HepG2 (cell line): ENCODE results near the gene MSRB2. TPM values are rescaled to one million over a fixed set of nuclear protein-coding genes. Genes with fewer than 3 reads are reported as not detected.

Source experiments
- AKNA ChIP-seq: sonication (generic); formaldehyde crosslinking; IDR thresholded peaks from 2 replicates; pipeline ENCODE4 v1.4.0; 2020; ENCODE audit warnings: missing genetic modification reagents, borderline replicate concordance
- EED ChIP-seq: sonication (generic); formaldehyde crosslinking; IDR thresholded peaks from 2 replicates; pipeline ENCODE4 v1.5.0; 2020; ENCODE audit warnings: mild to moderate bottlenecking, missing genetic modification reagents
- ETV6 ChIP-seq: sonication (generic); formaldehyde crosslinking; conservative IDR thresholded peaks from 2 replicates; pipeline ENCODE4 v1.4.0; 2020; ENCODE audit warnings: missing genetic modification reagents
- FIP1L1 ChIP-seq: fragments of 200-400 bp; formaldehyde crosslinking; IDR thresholded peaks from 2 replicates; pipeline ENCODE4 v1.6.1; 2018; ENCODE audit warnings: low read depth, mild to moderate bottlenecking, low read length, moderate library complexity, borderline replicate concordance; ENCODE audit not compliant: insufficient read depth
- FOXC1 ChIP-seq: sonication (generic); formaldehyde crosslinking; IDR thresholded peaks from 2 replicates; pipeline ENCODE4 v1.8.0; 2022; ENCODE audit warnings: mild to moderate bottlenecking, missing genetic modification reagents, borderline replicate concordance
- FOXK2 ChIP-seq: fragments of 450-650 bp; IDR thresholded peaks from 2 replicates; pipeline ENCODE4 v1.6.1; 2016
- HDAC2 ChIP-seq: sonication (generic); formaldehyde crosslinking; IDR thresholded peaks from 2 replicates; pipeline ENCODE4 v1.4.0; 2020; ENCODE audit warnings: missing genetic modification reagents
- JARID2 ChIP-seq: sonication (generic); formaldehyde crosslinking; IDR thresholded peaks from 2 replicates; pipeline ENCODE4 v1.8.1; 2023; ENCODE audit warnings: missing genetic modification reagents, inconsistent platforms; ENCODE audit not compliant: insufficient replicate concordance
- JUN ChIP-seq: sonication (generic); formaldehyde crosslinking; IDR thresholded peaks from 2 replicates; pipeline ENCODE4 v1.4.0; 2020; ENCODE audit warnings: mild to moderate bottlenecking, missing genetic modification reagents
- KLF15 ChIP-seq: sonication (generic); formaldehyde crosslinking; IDR thresholded peaks from 2 replicates; pipeline ENCODE4 v1.8.1; 2023; ENCODE audit warnings: borderline replicate concordance, mild to moderate bottlenecking, inconsistent platforms, missing genetic modification reagents, mixed read lengths
- NFIB ChIP-seq: sonication (generic); formaldehyde crosslinking; IDR thresholded peaks from 2 replicates; pipeline ENCODE4 v1.9.0; 2021; ENCODE audit warnings: missing genetic modification reagents, mild to moderate bottlenecking, borderline replicate concordance
- NR2F2 ChIP-seq: IDR thresholded peaks from 2 replicates; pipeline ENCODE4 v1.6.1; 2012; ENCODE audit warnings: low read depth, inconsistent platforms, borderline replicate concordance
- RORA ChIP-seq: sonication (generic); formaldehyde crosslinking; IDR thresholded peaks from 2 replicates; pipeline ENCODE4 v1.5.0; 2020; ENCODE audit warnings: mild to moderate bottlenecking, missing genetic modification reagents, moderate library complexity
- RXRB ChIP-seq: IDR thresholded peaks from 2 replicates; pipeline ENCODE4 v1.6.1; 2016; ENCODE audit warnings: borderline replicate concordance, missing genetic modification reagents, missing compliant biosample characterization
- SIX1 ChIP-seq: sonication (generic); formaldehyde crosslinking; IDR thresholded peaks from 2 replicates; pipeline ENCODE4 v1.4.0; 2020; ENCODE audit warnings: missing genetic modification reagents, borderline replicate concordance
- SOX5 ChIP-seq: IDR thresholded peaks from 2 replicates; pipeline ENCODE4 v1.6.1; 2016; ENCODE audit warnings: borderline replicate concordance
- XRCC5 ChIP-seq: fragments of 200-400 bp; formaldehyde crosslinking; optimal IDR thresholded peaks from 2 replicates; pipeline ENCODE3; 2017; ENCODE audit warnings: mild to moderate bottlenecking, low read length
- ZNF160 ChIP-seq: sonication (generic); formaldehyde crosslinking; IDR thresholded peaks from 2 replicates; pipeline ENCODE4 v1.8.0; 2022; ENCODE audit warnings: mild to moderate bottlenecking, inconsistent platforms, missing genetic modification reagents
- ZNF292 ChIP-seq: sonication (generic); formaldehyde crosslinking; IDR thresholded peaks from 2 replicates; pipeline ENCODE4 v1.8.1; 2022; ENCODE audit warnings: mild to moderate bottlenecking, low read depth, missing genetic modification reagents, borderline replicate concordance
- ZNF30 ChIP-seq: sonication (generic); formaldehyde crosslinking; IDR thresholded peaks from 2 replicates; pipeline ENCODE4 v1.5.0; 2020; ENCODE audit warnings: mild to moderate bottlenecking, missing genetic modification reagents
- ZNF337 ChIP-seq: sonication (generic); formaldehyde crosslinking; IDR thresholded peaks from 2 replicates; pipeline ENCODE4 v1.5.1; 2020; ENCODE audit warnings: missing genetic modification reagents, low read depth, mild to moderate bottlenecking, borderline replicate concordance
- ZNF430 ChIP-seq: sonication (generic); formaldehyde crosslinking; IDR thresholded peaks from 2 replicates; pipeline ENCODE4 v1.9.0; 2021; ENCODE audit warnings: mild to moderate bottlenecking, missing genetic modification reagents
- ZNF503 ChIP-seq: sonication (generic); formaldehyde crosslinking; IDR thresholded peaks from 2 replicates; pipeline ENCODE4 v1.4.0; 2020; ENCODE audit warnings: missing genetic modification reagents
- ZNF567 ChIP-seq: sonication (generic); formaldehyde crosslinking; IDR thresholded peaks from 2 replicates; pipeline ENCODE4 v1.8.1; 2023; ENCODE audit warnings: mild to moderate bottlenecking, missing genetic modification reagents, borderline replicate concordance
- ZNF792 ChIP-seq: IDR thresholded peaks from 2 replicates; pipeline ENCODE4 v1.6.1; 2016
- polyA plus RNA-seq, 8 experiments: library from polyadenylated mRNA; depleted of rRNA in 3 of 8; stranded (reverse) in 7 of 8; unstranded in 1 of 8; fragments of >200 nt; fragmentation: Illumina TruSeq in 4 of 8; extraction: Trizol in 4 of 8; gene quantifications; 2 replicates each; pipeline versions ENCODE4 v1.2.1 to v1.2.3, GENCODE V29; 2011 to 2016; ENCODE audit warnings: low read depth in 4 of 8, missing spikeins in 1 of 8, mixed read lengths in 1 of 8; ENCODE audit not compliant: insufficient read depth in 1 of 8
- total RNA-seq, 5 experiments: library from RNA; depleted of rRNA; stranded (reverse); fragments of >200 nt; fragmentation: Illumina TruSeq; extraction: Trizol; gene quantifications; 2 replicates each; pipeline ENCODE4 v1.2.3, GENCODE V29; 2016; ENCODE audit warnings: low read depth in 1 of 5

Gene MSRB2
- total and polyA plus RNA-seq, 2 of the 13 experiments (the other 11 are each of a cell fraction or from before 2014, with no cell fraction given), result 8.3 to 22.1 TPM

- no peak for TF ChIP-seq RORA
- TF ChIP-seq FOXK2, result no peak
- TF ChIP-seq ZNF160, result no peak
- 0 out of 2 replicates have a peak, but pooled peaks have one; percentile 25 for TF ChIP-seq ETV6 (CRISPR knock-in tag)
- no peak for TF ChIP-seq ZNF337 (CRISPR knock-in tag)
- TF ChIP-seq ZNF292 (CRISPR knock-in tag), result no peak
- no peak for TF ChIP-seq KLF15 (CRISPR knock-in tag)
- peak; percentile 45; the same call in 1 of the 2 replicates for TF ChIP-seq ZNF30 (CRISPR knock-in tag)
- no peak for TF ChIP-seq ZNF792
- no peak for TF ChIP-seq JARID2 (CRISPR knock-in tag)
- no peak for TF ChIP-seq HDAC2
- no peak for TF ChIP-seq NFIB
- TF ChIP-seq EED, result no peak
- TF ChIP-seq ZNF567 (CRISPR knock-in tag), result no peak
- TF ChIP-seq RXRB, result 0 out of 2 replicates have a peak, but pooled peaks have one; percentile 33
- TF ChIP-seq NR2F2, result no peak
- no peak for TF ChIP-seq FOXC1 (CRISPR knock-in tag)
- no peak for TF ChIP-seq XRCC5
- peak; percentile 29; the same call in 1 of the 2 replicates for TF ChIP-seq ZNF430
- no peak for TF ChIP-seq SIX1 (CRISPR knock-in tag)
- no peak for TF ChIP-seq ZNF503 (CRISPR knock-in tag)
- TF ChIP-seq FIP1L1, result no peak
- TF ChIP-seq SOX5 (CRISPR knock-in tag), result no peak
- TF ChIP-seq AKNA (CRISPR knock-in tag), result 0 out of 2 replicates have a peak, but pooled peaks have one; percentile 53
- no peak for TF ChIP-seq JUN (CRISPR knock-in tag)
These were observed 76.0 kb downstream of the MSRB2 start (continued) for GRCh38 chr10:23171232-23171876.
